CD14-positive monocyte (primary cell): ENCODE results near the gene ZG16B. TPM values are rescaled to one million over a fixed set of nuclear protein-coding genes. Genes with fewer than 3 reads are reported as not detected.
A peak's percentile ranks its signal among the peaks of the same experiment; 100 is the strongest.

Experiments
- DNase-seq, 3 donors: peaks; one replicate each; pipeline ENCODE4 v3.0.0-alpha.2; 2011 to 2022
- H2AFZ ChIP-seq: 2 replicates; pipeline ENCODE4 v1.6.0; 2012; ENCODE audit warnings: mild to moderate bottlenecking, low read depth, low read length, inconsistent platforms; ENCODE audit not compliant: insufficient read depth, poor library complexity, severe bottlenecking
- H3K27ac ChIP-seq, 2 donors: 1 replicate in 1 of 2; 2 replicates in 1 of 2; pipeline ENCODE4 v1.5.1; 2012 to 2013; ENCODE audit warnings: low read length in 2 of 2, control low read depth in 1 of 2, inconsistent platforms in 1 of 2, low read depth in 1 of 2, mild to moderate bottlenecking in 1 of 2
- H3K27me3 ChIP-seq, 2 donors: one replicate each; pipeline versions ENCODE4 v1.6.0 to v1.6.1; 2011 to 2013; ENCODE audit warnings: low read length in 2 of 2; ENCODE audit not compliant: control insufficient read depth in 2 of 2, insufficient read depth in 2 of 2
- H3K36me3 ChIP-seq, 2 donors: replicated peaks in 1 of 2; 1 replicate in 1 of 2; 2 replicates in 1 of 2; pipeline versions ENCODE4 v1.5.1 to v1.6.1; 2012 to 2013; ENCODE audit warnings: low read length in 2 of 2, control low read depth in 1 of 2, inconsistent platforms in 1 of 2, mild to moderate bottlenecking in 1 of 2; ENCODE audit not compliant: insufficient read depth in 2 of 2, control insufficient read depth in 1 of 2
- H3K4me1 ChIP-seq, 2 donors: 1 replicate in 1 of 2; 2 replicates in 1 of 2; pipeline versions ENCODE4 v1.5.1 to v1.6.1; 2012 to 2013; ENCODE audit warnings: low read length in 2 of 2, control low read depth in 1 of 2, inconsistent platforms in 1 of 2, mild to moderate bottlenecking in 1 of 2, moderate library complexity in 1 of 2; ENCODE audit not compliant: insufficient read depth in 2 of 2, control insufficient read depth in 1 of 2
- H3K4me2 ChIP-seq: replicated peaks from 2 replicates; pipeline ENCODE3; 2012; ENCODE audit warnings: low read length, moderate library complexity, mild to moderate bottlenecking; ENCODE audit not compliant: poor library complexity, severe bottlenecking; ENCODE audit errors: extremely low read depth
- H3K4me3 ChIP-seq, 3 experiments: fragments of 200-600 bp in 1 of 3; sonication (generic) in 1 of 3; replicated peaks in 1 of 3; 1 replicate in 2 of 3; 2 replicates in 1 of 3; pipeline ENCODE4 v1.5.1; 2011 to 2013; ENCODE audit warnings: low read length in 3 of 3, mild to moderate bottlenecking in 3 of 3, control low read depth in 2 of 3, low read depth in 2 of 3, inconsistent platforms in 1 of 3, moderate library complexity in 1 of 3
- H3K79me2 ChIP-seq: 2 replicates; pipeline ENCODE4 v1.6.0; 2012; ENCODE audit warnings: mild to moderate bottlenecking, control low read depth, inconsistent platforms, low read length, moderate library complexity; ENCODE audit not compliant: insufficient read depth
- H3K9ac ChIP-seq: 2 replicates; pipeline ENCODE4 v1.6.0; 2017; ENCODE audit warnings: low read length, mild to moderate bottlenecking; ENCODE audit not compliant: insufficient read depth, poor library complexity, severe bottlenecking
- H3K9me3 ChIP-seq, 2 donors: replicated peaks in 1 of 2; 1 replicate in 1 of 2; 2 replicates in 1 of 2; pipeline versions ENCODE4 v1.5.1 to v1.6.1; 2012 to 2013; ENCODE audit warnings: low read length in 2 of 2, control low read depth in 1 of 2; ENCODE audit not compliant: control insufficient read depth in 1 of 2, insufficient read depth in 1 of 2
- H4K20me1 ChIP-seq: 2 replicates; pipeline ENCODE4 v1.6.0; 2012; ENCODE audit warnings: mild to moderate bottlenecking, low read length, control low read depth, moderate library complexity; ENCODE audit not compliant: insufficient read depth
- H3K27ac Mint-ChIP-seq, 7 donors: one replicate each; pipeline ENCODE4 v1.8.0; 2020; ENCODE audit warnings: mild to moderate bottlenecking in 7 of 7, mixed read lengths in 7 of 7, moderate library complexity in 6 of 7, inconsistent platforms in 2 of 7
- H3K27me3 Mint-ChIP-seq, 3 donors: one replicate each; pipeline ENCODE4 v1.8.0; 2021 to 2022; ENCODE audit warnings: low read depth in 3 of 3, mild to moderate bottlenecking in 3 of 3, mixed read lengths in 3 of 3, moderate library complexity in 3 of 3, inconsistent platforms in 1 of 3
- H3K36me3 Mint-ChIP-seq, 2 donors: one replicate each; pipeline ENCODE4 v1.8.0; 2020; ENCODE audit warnings: mixed read lengths in 2 of 2, inconsistent platforms in 1 of 2, mild to moderate bottlenecking in 1 of 2
- H3K4me1 Mint-ChIP-seq: one replicate; pipeline ENCODE4 v1.8.0; 2020; ENCODE audit warnings: mild to moderate bottlenecking, mixed read lengths
- H3K4me3 Mint-ChIP-seq, 2 donors: one replicate each; pipeline ENCODE4 v1.8.0; 2020; ENCODE audit warnings: mild to moderate bottlenecking in 2 of 2, mixed read lengths in 2 of 2, moderate library complexity in 1 of 2
- H3K9me3 Mint-ChIP-seq, 7 donors: one replicate each; pipeline ENCODE4 v1.8.0; 2020 to 2022; ENCODE audit warnings: mixed read lengths in 7 of 7, mild to moderate bottlenecking in 6 of 7, moderate library complexity in 6 of 7, inconsistent platforms in 2 of 7
- WGBS: methylation state at CpG from one replicate; pipeline ENCODE4 v1.1.5; 2013; ENCODE audit warnings: missing lambda C conversion rate; ENCODE audit not compliant: insufficient coverage; 5-methylcytosine and 5-hydroxymethylcytosine counted together
- intact Hi-C, 2 donors: fragments of 100-400 bp; cut with micrococcal nuclease; formaldehyde crosslinking; loops; one replicate each; pipeline versions ENCODE4 v1.15.0 to v1.15.1; 2023
- polyA plus RNA-seq, 3 donors: library from polyadenylated mRNA; depleted of rRNA in 1 of 3; unstranded in 2 of 3; stranded (reverse) in 1 of 3; fragments of 300-500 nt in 2 of 3; fragments of >200 nt in 1 of 3; fragmentation: Illumina TruSeq in 2 of 3; gene quantifications; 1 replicate in 2 of 3; 2 replicates in 1 of 3; pipeline ENCODE4 v1.2.3, GENCODE V29; 2012 to 2021
- TF ChIP-seq, protein P1 (sequence below): fragments of 200-600 bp; IDR thresholded peaks from one replicate; pipeline ENCODE4 v1.8.0; 2022; ENCODE audit warnings: antibody characterized with exemption, mild to moderate bottlenecking

The ZG16B gene
- polyA plus RNA-seq, 3 donors, result 6.8 to 12.9 (median 11.0) TPM

DNA sequence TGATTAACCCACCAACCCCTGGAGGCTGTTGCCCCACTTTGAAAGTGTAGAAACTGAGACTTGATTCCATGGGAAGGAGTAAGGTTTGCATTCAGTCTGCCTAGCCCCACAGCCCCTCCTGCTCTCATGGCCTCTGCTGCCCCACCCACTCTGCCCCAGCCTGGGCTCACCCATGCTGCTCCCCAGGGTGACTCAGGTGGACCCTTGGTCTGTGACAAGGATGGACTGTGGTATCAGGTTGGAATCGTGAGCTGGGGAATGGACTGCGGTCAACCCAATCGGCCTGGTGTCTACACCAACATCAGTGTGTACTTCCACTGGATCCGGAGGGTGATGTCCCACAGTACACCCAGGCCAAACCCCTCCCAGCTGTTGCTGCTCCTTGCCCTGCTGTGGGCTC, 25.4 kb upstream of the ZG16B start:
- Histone ChIP-seq H3K4me3 (no peak overlapping the region), H3K36me3 (no peaks in the 10 kb centered on the region), H3K27me3 (no peaks in the 10 kb centered on the region), H3K4me2 (no peak overlapping the region), H3K79me2 (no peaks in the 10 kb centered on the region), H3K27ac (no peak overlapping the region), H2AFZ (no peak overlapping the region), H3K9ac (no peak overlapping the region), H3K4me1 (peaks cover 2 to 4% of the 10 kb centered on the region in 2 donors), H3K9me3 (peaks cover 9 to 15% of the 10 kb centered on the region in 2 donors), H4K20me1 (no peaks in the 10 kb centered on the region)
- peaks cover 12 to 22% (median 16%) of the 10 kb centered on the region in 7 donors for H3K9me3 Mint-ChIP-seq
- no peak for DNase-seq
- H3K27me3 Mint-ChIP-seq, result peaks cover 7 to 24% (median 14%) of the 10 kb centered on the region in 3 donors
- intact Hi-C loops, result no loop called here
- WGBS, result 100% methylated on average over 1 of the region's 4 CpGs
- H3K4me1 Mint-ChIP-seq, result peaks cover 5% of the 10 kb centered on the region
- no peaks in the 10 kb centered on the region for H3K36me3 Mint-ChIP-seq
- no peak overlapping the region for H3K27ac Mint-ChIP-seq
- H3K4me3 Mint-ChIP-seq, result peak overlapping the region in 1 of 2 donors; percentile 21
- TF ChIP-seq, protein P1, sequence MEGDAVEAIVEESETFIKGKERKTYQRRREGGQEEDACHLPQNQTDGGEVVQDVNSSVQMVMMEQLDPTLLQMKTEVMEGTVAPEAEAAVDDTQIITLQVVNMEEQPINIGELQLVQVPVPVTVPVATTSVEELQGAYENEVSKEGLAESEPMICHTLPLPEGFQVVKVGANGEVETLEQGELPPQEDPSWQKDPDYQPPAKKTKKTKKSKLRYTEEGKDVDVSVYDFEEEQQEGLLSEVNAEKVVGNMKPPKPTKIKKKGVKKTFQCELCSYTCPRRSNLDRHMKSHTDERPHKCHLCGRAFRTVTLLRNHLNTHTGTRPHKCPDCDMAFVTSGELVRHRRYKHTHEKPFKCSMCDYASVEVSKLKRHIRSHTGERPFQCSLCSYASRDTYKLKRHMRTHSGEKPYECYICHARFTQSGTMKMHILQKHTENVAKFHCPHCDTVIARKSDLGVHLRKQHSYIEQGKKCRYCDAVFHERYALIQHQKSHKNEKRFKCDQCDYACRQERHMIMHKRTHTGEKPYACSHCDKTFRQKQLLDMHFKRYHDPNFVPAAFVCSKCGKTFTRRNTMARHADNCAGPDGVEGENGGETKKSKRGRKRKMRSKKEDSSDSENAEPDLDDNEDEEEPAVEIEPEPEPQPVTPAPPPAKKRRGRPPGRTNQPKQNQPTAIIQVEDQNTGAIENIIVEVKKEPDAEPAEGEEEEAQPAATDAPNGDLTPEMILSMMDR, result no peak

DNA sequence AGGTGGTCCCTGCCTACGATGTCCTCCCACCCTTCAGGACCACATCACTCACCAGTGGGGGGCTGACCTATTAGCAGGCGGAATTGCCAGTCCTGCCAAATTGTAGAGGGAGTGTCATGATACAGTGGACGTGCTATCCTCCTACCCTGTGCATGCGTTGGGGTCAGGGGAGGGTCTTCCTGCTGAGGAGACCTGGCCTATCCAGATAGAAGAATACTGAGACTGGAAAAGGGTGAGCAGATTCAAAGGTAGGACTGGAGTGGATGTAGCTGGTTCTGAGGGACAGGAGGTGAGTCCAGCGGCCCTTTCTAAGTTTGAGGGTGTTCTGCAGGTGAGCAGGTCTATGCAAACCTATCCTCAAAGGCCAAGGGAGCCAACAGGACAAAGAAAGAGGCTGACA, 23.8 kb upstream of the ZG16B start:
- no peaks in the 10 kb centered on the region for H3K4me1 ChIP-seq
- H3K9me3 Mint-ChIP-seq, result peaks cover 12 to 22% (median 16%) of the 10 kb centered on the region in 7 donors
- peaks cover 9 to 15% of the 10 kb centered on the region in 2 donors for H3K9me3 ChIP-seq
- TF ChIP-seq, protein P1, result no peak
- no peak overlapping the region for H3K4me2 ChIP-seq
- no peaks in the 10 kb centered on the region for H4K20me1 ChIP-seq
- no peaks in the 10 kb centered on the region for H3K36me3 ChIP-seq
- peaks cover 2% of the 10 kb centered on the region for H3K4me1 Mint-ChIP-seq
- no peaks in the 10 kb centered on the region for H3K36me3 Mint-ChIP-seq
- DNase-seq, result no peak
- intact Hi-C loops, result no loop called here
- H3K27me3 Mint-ChIP-seq, result peaks cover 11 to 29% (median 19%) of the 10 kb centered on the region in 3 donors
- no peak overlapping the region for H3K27ac Mint-ChIP-seq
- H2AFZ ChIP-seq, result no peak overlapping the region
- peak overlapping the region in 1 of 2 donors; percentile 30 for H3K4me3 Mint-ChIP-seq
- H3K27me3 ChIP-seq, result peaks cover 0 to 5% of the 10 kb centered on the region in 2 donors
- no peak overlapping the region for H3K4me3 ChIP-seq
- no peak overlapping the region for H3K9ac ChIP-seq
- no peaks in the 10 kb centered on the region for H3K79me2 ChIP-seq
- WGBS, result 86% methylated on average over 4 of the region's 5 CpGs
- H3K27ac ChIP-seq, result no peak overlapping the region
